ENCODE data around the gene IQSEC1. TPM values are rescaled to one million over a fixed set of nuclear protein-coding genes. Genes with fewer than 3 reads are reported as not detected.

IQSEC1 gene
- total RNA-seq, 1 donor from 2014 or later = 27.1 TPM

DNA sequence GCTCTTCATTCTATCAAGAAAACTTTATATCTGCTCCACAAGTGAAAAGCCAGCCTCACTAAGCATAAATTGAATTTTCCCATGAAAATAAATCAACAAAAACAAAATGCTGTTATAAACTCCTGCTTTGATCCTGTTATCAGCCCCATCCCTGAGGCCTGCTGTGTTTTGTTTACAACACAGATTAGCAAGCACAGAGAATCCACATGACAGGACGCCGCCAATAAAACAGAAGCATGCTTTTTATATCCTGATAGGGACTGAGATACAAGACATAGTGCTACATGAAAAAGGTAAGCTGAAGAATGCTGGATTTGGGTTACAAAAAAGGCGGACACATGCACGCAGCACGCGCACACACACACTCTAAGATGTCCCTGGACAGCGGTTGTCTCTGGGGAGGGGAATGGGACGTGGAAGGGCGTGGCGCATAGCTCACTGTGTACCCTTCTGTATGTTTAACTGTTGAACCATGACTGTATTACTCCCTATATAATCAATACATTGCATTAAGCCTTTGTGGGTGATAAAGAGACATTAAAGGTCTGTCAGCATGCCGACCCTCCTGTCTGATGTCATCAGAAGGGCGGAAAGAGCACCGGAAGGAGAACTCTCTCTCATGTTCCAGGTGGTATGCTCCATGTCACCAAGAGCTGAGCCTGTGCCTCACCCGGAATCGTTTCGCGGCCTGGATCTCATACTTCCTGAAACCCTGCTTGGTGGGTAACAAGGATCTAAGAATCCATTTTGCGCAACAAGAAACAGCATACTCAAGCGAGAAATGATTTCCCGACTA is 93.9 kb downstream of the IQSEC1 start:
- H3K4me3 ChIP-seq (ENCODE audit: low read length in 3 of 3) = no peak overlapping the region
- H3K9ac ChIP-seq (ENCODE audit: low read depth in 1 of 3, low read length in 3 of 3) = no peak overlapping the region
- H3K27me3 ChIP-seq (ENCODE audit: control insufficient read depth in 3 of 3, insufficient read depth in 3 of 3, low read length in 3 of 3) = no peaks in the 10 kb centered on the region
- no peak overlapping the region for H3K27ac ChIP-seq (ENCODE audit: low read depth, low read length)
- peaks cover 21 to 41% (median 25%) of the 10 kb centered on the region in 3 donors for H3K4me1 ChIP-seq (ENCODE audit: control insufficient read depth in 3 of 3, insufficient read depth in 3 of 3, low read length in 3 of 3)
- no peaks in the 10 kb centered on the region for H3K9me3 ChIP-seq (ENCODE audit: control insufficient read depth in 3 of 3, low read length in 3 of 3)
- peaks cover 0 to 2% (median 2%) of the 10 kb centered on the region in 3 donors for H3K36me3 ChIP-seq (ENCODE audit: control insufficient read depth in 3 of 3, insufficient read depth in 3 of 3, low read length in 3 of 3)

DNA sequence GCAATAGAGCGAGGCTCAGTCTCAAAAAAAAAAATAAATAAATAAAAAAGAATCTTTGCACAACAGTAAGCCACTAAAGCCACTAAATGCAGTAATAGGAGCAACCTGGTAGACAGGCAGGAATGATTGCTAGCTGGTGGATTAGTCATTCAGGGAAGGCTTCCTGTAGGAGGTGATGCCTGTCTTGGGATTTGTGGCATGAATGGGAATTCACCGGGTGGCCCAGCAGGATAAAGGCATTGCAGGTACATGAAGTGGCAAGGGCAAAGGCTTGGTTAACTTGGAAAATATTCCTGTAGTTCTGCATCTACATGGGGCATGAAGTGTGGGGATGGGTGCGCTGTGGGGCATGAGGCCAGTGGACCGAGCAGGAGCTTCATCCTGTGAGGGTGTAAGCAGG is 94.5 kb downstream of the IQSEC1 start:
- H3K36me3 ChIP-seq (ENCODE audit: control insufficient read depth in 3 of 3, insufficient read depth in 3 of 3, low read length in 3 of 3) = peaks cover 0 to 2% (median 2%) of the 10 kb centered on the region in 3 donors
- no peak overlapping the region for H3K9ac ChIP-seq (ENCODE audit: low read depth in 1 of 3, low read length in 3 of 3)
- H3K27me3 ChIP-seq (ENCODE audit: control insufficient read depth in 3 of 3, insufficient read depth in 3 of 3, low read length in 3 of 3) = no peaks in the 10 kb centered on the region
- H3K27ac ChIP-seq (ENCODE audit: low read depth, low read length) = no peak overlapping the region
- peaks cover 19 to 39% (median 25%) of the 10 kb centered on the region in 3 donors for H3K4me1 ChIP-seq (ENCODE audit: control insufficient read depth in 3 of 3, insufficient read depth in 3 of 3, low read length in 3 of 3)
- H3K4me3 ChIP-seq (ENCODE audit: low read length in 3 of 3) = no peak overlapping the region
- H3K9me3 ChIP-seq (ENCODE audit: control insufficient read depth in 3 of 3, low read length in 3 of 3) = no peaks in the 10 kb centered on the region

DNA sequence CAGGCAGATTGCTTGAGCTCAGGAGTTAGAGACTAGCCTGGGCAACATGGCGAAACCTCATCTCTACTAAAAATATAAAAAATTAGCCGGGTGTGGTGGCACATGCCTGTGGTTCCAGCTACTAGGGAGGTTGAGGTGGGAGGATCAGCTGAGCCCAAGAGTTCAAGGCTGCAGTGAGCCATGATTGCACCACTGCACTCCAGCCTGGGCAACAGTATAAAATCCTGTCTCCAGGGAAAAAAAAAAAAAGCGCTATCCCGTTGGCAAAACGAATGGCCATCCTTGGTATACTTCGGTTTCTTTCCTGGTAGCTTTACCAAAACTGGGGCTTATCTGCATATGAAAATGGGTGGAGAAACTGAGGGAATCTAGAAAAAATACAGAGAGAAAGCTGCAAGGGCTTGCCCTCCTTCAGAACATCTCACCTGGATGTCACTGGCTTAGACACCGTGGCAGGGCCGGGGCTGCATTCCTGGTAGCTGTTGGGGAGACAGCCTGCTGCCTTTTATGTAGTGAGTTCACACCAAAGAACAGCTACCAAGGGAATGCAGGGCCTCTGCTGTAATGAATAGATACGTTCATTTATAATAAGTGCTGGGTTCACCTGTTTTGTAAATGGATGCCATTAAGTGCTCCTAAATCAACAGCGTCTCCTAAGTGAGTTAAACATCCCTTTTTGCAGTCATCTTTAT is 96.0 kb downstream of the IQSEC1 start:
- H3K27ac ChIP-seq (ENCODE audit: low read depth, low read length) = no peak overlapping the region

DNA sequence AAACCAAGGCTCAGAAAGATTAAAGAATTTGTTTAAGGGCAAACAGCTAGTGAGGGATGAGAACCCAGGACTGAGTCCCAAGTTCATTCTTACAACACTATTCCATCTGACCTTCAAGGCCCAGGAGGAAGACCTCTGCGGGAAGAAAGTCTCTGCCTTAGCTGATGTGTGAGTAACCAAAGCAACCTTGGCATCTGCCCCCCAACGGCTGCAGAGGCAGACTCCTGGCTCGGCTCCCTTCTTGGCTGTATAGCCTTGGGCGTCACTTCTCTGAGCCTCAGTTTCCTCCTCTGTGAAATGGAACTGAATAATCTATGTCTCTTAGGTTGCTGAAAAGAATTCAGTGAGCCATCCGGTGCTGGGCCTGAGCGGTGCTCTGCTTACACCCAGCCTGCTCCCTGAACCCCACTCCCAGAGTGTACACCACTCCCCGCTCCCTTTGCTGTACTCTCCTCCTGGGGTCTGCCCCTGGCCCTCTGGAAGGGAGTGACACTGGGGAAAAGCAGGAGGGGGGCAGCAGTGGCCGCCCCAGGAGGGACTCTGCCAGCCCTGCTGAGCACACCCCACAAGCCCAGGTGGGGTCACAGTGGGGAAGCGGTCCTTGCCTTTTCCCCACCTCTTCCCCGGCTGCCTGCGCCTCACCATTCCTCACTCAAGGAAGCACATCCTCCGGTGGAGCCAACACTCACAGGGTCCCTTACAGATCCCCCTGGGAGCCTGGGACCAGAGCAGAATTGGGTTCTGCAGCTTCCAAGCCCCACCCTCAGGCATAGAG is 97.3 kb downstream of the IQSEC1 start:
- Histone ChIP-seq H3K9me3 (ENCODE audit: control insufficient read depth in 3 of 3, low read length in 3 of 3) (no peaks in the 10 kb centered on the region), H3K4me1 (ENCODE audit: control insufficient read depth in 3 of 3, insufficient read depth in 3 of 3, low read length in 3 of 3) (peaks cover 21 to 46% (median 28%) of the 10 kb centered on the region in 3 donors), H3K27me3 (ENCODE audit: control insufficient read depth in 3 of 3, insufficient read depth in 3 of 3, low read length in 3 of 3) (no peaks in the 10 kb centered on the region), H3K27ac (ENCODE audit: low read depth, low read length) (no peak overlapping the region), H3K9ac (ENCODE audit: low read depth in 1 of 3, low read length in 3 of 3) (no peak overlapping the region), H3K36me3 (ENCODE audit: control insufficient read depth in 3 of 3, insufficient read depth in 3 of 3, low read length in 3 of 3) (peaks cover 0 to 2% (median 2%) of the 10 kb centered on the region in 3 donors), H3K4me3 (ENCODE audit: low read length in 3 of 3) (no peak overlapping the region)

More for the DNA sequence above, 96.0 kb downstream of the IQSEC1 start:
- no peaks in the 10 kb centered on the region for H3K9me3 ChIP-seq (ENCODE audit: control insufficient read depth in 3 of 3, low read length in 3 of 3)
- H3K9ac ChIP-seq (ENCODE audit: low read depth in 1 of 3, low read length in 3 of 3) = no peak overlapping the region
- H3K4me1 ChIP-seq (ENCODE audit: control insufficient read depth in 3 of 3, insufficient read depth in 3 of 3, low read length in 3 of 3) = peaks cover 17 to 36% (median 24%) of the 10 kb centered on the region in 3 donors
- H3K27me3 ChIP-seq (ENCODE audit: control insufficient read depth in 3 of 3, insufficient read depth in 3 of 3, low read length in 3 of 3) = no peaks in the 10 kb centered on the region
- H3K36me3 ChIP-seq (ENCODE audit: control insufficient read depth in 3 of 3, insufficient read depth in 3 of 3, low read length in 3 of 3) = peaks cover 0 to 2% (median 2%) of the 10 kb centered on the region in 3 donors
- H3K4me3 ChIP-seq (ENCODE audit: low read length in 3 of 3) = no peak overlapping the region

DNA sequence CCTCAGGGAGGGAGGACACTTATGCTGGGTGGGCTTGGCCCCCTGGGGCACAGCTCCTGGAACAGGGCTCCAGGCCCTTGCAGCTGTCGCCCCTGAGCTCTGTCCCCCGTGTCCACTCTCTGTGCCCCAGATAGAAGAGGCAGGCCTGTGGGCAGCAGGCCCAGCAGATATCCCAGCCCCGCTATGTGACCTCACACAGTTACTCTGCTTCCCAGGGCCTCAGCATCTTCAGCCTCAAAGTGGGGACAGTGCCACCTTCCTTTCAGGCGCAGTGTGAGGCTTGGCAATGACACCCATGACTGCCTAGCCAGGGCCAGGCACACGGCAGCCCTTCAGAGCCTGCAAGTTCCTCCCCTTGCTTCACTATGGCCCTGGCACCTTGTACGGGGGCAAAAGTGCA is 98.4 kb downstream of the IQSEC1 start:
- Histone ChIP-seq H3K9ac (ENCODE audit: low read depth in 1 of 3, low read length in 3 of 3) (no peak overlapping the region), H3K36me3 (ENCODE audit: control insufficient read depth in 3 of 3, insufficient read depth in 3 of 3, low read length in 3 of 3) (peaks cover 0 to 2% (median 2%) of the 10 kb centered on the region in 3 donors), H3K4me1 (ENCODE audit: control insufficient read depth in 3 of 3, insufficient read depth in 3 of 3, low read length in 3 of 3) (peaks cover 31 to 57% (median 39%) of the 10 kb centered on the region in 3 donors), H3K27me3 (ENCODE audit: control insufficient read depth in 3 of 3, insufficient read depth in 3 of 3, low read length in 3 of 3) (no peaks in the 10 kb centered on the region), H3K4me3 (ENCODE audit: low read length in 3 of 3) (no peak overlapping the region), H3K27ac (ENCODE audit: low read depth, low read length) (no peak overlapping the region), H3K9me3 (ENCODE audit: control insufficient read depth in 3 of 3, low read length in 3 of 3) (no peaks in the 10 kb centered on the region)

DNA sequence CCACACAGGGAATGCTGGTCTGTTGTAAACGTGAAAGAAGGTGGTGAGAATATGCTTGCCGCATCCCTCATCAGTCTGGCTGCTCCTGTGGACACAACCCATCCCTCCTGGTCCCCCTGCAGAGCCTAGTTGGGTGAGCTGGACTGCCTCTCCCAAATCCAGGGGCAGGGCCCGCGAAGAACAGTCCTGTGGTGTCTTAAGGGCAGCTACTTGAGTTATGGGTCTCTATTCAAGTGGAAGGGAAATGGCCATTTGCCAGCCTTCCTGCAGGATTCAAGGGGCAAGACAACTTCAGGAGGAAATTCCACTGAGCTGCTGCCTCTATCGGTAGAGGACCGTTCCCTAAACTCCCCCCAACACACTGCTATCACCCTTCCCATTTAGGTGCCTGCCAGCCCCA is 98.9 kb downstream of the IQSEC1 start:
- Histone ChIP-seq H3K27me3 (ENCODE audit: control insufficient read depth in 3 of 3, insufficient read depth in 3 of 3, low read length in 3 of 3) (no peaks in the 10 kb centered on the region), H3K4me3 (ENCODE audit: low read length in 3 of 3) (no peak overlapping the region), H3K27ac (ENCODE audit: low read depth, low read length) (no peak overlapping the region), H3K9me3 (ENCODE audit: control insufficient read depth in 3 of 3, low read length in 3 of 3) (no peaks in the 10 kb centered on the region), H3K9ac (ENCODE audit: low read depth in 1 of 3, low read length in 3 of 3) (no peak overlapping the region), H3K4me1 (ENCODE audit: control insufficient read depth in 3 of 3, insufficient read depth in 3 of 3, low read length in 3 of 3) (peaks cover 35 to 57% (median 42%) of the 10 kb centered on the region in 3 donors), H3K36me3 (ENCODE audit: control insufficient read depth in 3 of 3, insufficient read depth in 3 of 3, low read length in 3 of 3) (no peaks in the 10 kb centered on the region)

DNA sequence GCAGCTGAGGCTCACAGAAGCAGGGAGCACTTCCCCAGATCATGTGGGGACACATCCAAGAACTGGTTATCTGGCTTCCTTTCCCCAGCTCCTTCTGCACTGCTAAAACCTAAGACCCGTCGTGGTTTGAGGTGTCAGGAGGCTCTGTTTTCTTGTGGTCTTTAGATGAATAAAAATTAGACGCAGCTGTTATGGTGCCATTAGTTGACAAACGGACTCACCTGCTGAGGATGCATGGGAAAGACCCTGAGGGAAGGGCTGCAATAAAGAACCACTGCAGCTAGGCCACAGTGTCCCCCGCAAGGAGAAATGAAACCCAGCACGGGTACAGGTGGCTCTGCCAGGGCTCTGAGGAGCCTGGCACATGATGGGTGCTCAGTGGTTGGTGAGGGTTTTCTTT is 99.4 kb downstream of the IQSEC1 start:
- Histone ChIP-seq H3K4me3 (ENCODE audit: low read length in 3 of 3) (no peak overlapping the region), H3K9me3 (ENCODE audit: control insufficient read depth in 3 of 3, low read length in 3 of 3) (no peaks in the 10 kb centered on the region), H3K4me1 (ENCODE audit: control insufficient read depth in 3 of 3, insufficient read depth in 3 of 3, low read length in 3 of 3) (peaks cover 40 to 58% (median 47%) of the 10 kb centered on the region in 3 donors), H3K27ac (ENCODE audit: low read depth, low read length) (no peak overlapping the region), H3K36me3 (ENCODE audit: control insufficient read depth in 3 of 3, insufficient read depth in 3 of 3, low read length in 3 of 3) (no peaks in the 10 kb centered on the region), H3K9ac (ENCODE audit: low read depth in 1 of 3, low read length in 3 of 3) (no peak overlapping the region), H3K27me3 (ENCODE audit: control insufficient read depth in 3 of 3, insufficient read depth in 3 of 3, low read length in 3 of 3) (no peaks in the 10 kb centered on the region)

DNA sequence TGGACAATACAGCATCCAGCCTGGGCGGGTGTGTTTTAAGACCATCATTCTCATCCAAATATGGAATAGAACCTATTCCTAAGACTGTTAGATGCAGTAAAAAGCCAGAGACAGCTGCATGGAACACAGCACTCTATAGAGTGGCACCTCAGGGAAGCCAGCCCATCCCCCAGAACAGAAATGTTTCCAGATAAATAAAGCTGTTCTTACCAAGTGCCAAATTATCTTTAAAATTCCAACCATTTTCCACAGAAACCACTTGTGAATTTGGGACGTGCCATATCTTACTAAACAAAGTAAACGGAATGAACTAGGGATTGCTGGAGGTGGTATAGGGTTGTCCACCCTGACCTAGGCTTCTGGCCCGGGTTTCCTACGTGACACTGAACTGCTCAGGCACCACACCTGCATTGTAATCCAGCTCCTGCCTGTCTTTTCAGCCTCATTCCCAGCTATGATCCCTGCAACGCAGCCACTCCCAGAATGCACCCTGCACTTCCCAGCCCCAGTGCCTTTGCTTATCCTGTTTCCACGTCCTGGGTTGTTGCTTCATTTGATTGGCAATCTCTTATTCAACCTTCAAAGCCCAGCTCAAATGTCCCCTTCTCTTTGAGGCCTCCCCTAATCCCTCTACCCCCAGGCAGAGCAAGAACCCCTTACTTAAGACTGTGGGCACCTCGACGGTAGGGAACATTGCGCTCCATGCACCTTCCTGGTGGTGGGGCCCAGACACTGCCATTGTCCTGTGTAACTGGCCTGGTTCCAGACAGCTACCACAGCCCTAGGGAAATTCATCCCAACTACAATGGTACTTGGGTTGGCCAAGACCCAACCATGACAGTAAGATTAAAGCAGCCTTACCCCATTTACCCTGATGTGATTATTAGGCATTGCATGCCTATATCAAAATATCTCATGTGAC is 100.2 kb downstream of the IQSEC1 start:
- no peak overlapping the region for H3K9ac ChIP-seq (ENCODE audit: low read depth in 1 of 3, low read length in 3 of 3)
- H3K9me3 ChIP-seq (ENCODE audit: control insufficient read depth in 3 of 3, low read length in 3 of 3) = no peaks in the 10 kb centered on the region
- peaks cover 48 to 64% (median 55%) of the 10 kb centered on the region in 3 donors for H3K4me1 ChIP-seq (ENCODE audit: control insufficient read depth in 3 of 3, insufficient read depth in 3 of 3, low read length in 3 of 3)
- no peaks in the 10 kb centered on the region for H3K36me3 ChIP-seq (ENCODE audit: control insufficient read depth in 3 of 3, insufficient read depth in 3 of 3, low read length in 3 of 3)
- no peak overlapping the region for H3K27ac ChIP-seq (ENCODE audit: low read depth, low read length)
- no peaks in the 10 kb centered on the region for H3K27me3 ChIP-seq (ENCODE audit: control insufficient read depth in 3 of 3, insufficient read depth in 3 of 3, low read length in 3 of 3)
- no peak overlapping the region for H3K4me3 ChIP-seq (ENCODE audit: low read length in 3 of 3)

DNA sequence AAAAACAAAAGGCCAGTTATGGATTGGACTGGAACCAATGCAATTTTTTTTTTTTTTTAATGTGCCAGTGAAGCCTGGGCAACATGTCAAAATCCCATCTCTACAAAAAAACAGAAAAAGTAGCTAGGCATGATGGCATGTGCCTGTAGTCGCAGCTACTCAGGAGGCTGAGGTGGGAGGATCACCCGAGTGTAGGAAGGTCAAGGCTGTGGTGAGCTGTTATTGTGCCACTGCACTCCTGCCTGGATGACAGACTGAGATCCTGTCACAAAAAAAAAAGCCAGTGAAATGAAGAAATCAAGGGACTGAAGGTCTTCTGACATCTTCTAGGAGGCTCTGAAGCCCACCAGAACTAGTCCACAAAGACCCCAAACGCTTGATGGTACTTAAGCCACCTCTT is 101.2 kb downstream of the IQSEC1 start:
- H3K4me1 ChIP-seq (ENCODE audit: control insufficient read depth in 3 of 3, insufficient read depth in 3 of 3, low read length in 3 of 3) = peaks cover 51 to 69% (median 59%) of the 10 kb centered on the region in 3 donors

More for the DNA sequence above, 101.2 kb downstream of the IQSEC1 start:
- H3K9ac ChIP-seq (ENCODE audit: low read depth in 1 of 3, low read length in 3 of 3) = no peak overlapping the region
- H3K27ac ChIP-seq (ENCODE audit: low read depth, low read length) = no peak overlapping the region
- no peak overlapping the region for H3K4me3 ChIP-seq (ENCODE audit: low read length in 3 of 3)
- H3K9me3 ChIP-seq (ENCODE audit: control insufficient read depth in 3 of 3, low read length in 3 of 3) = no peaks in the 10 kb centered on the region
- H3K27me3 ChIP-seq (ENCODE audit: control insufficient read depth in 3 of 3, insufficient read depth in 3 of 3, low read length in 3 of 3) = no peaks in the 10 kb centered on the region
- no peaks in the 10 kb centered on the region for H3K36me3 ChIP-seq (ENCODE audit: control insufficient read depth in 3 of 3, insufficient read depth in 3 of 3, low read length in 3 of 3)
